IMR-90 (cell line): Measurements from ENCODE around the gene PRKAR1B. TPM values are rescaled to one million over a fixed set of nuclear protein-coding genes. Genes with fewer than 3 reads are reported as not detected.

Source experiments
- ATAC-seq: fragments of 200-7000 bp; cut with Tn5 transposase; 2 replicates; pipeline ENCODE4 v1.9.1; 2020; ENCODE audit warnings: low read depth, mild to moderate bottlenecking, moderate library complexity
- BruUV-seq: library from RNA; stranded (reverse); fragments of 400-500 nt; replicated peaks from 2 replicates; lab custom pipeline; 2021; lab: Mats Ljungman, UMichigan
- CTCF ChIA-PET: fragments of 300-600 bp; formaldehyde crosslinking; extraction: SDS; loops from one replicate; lab custom pipeline; 2021; ENCODE audit warnings: antibody characterized with exemption; lab: Yijun Ruan, JAX
- POLR2A ChIA-PET: fragments of 300-600 bp; sonication (Branson Sonifier 250); formaldehyde crosslinking; loops from one replicate; lab custom pipeline; 2022; ENCODE audit warnings: antibody characterized with exemption; ENCODE audit not compliant: unreplicated experiment; lab: Charles Lee
- DNase-seq: peaks from one replicate; pipeline ENCODE4 v3.0.0; 2013
- H2AFZ ChIP-seq: replicated peaks from 2 replicates; pipeline ENCODE3; 2013; ENCODE audit warnings: low read length, mild to moderate bottlenecking; ENCODE audit not compliant: poor library complexity
- H2AK5ac ChIP-seq: 2 replicates; pipeline ENCODE4 v1.6.1; 2013; ENCODE audit warnings: low read depth, low read length, inconsistent platforms
- H2AK9ac ChIP-seq: replicated peaks from 2 replicates; pipeline ENCODE3; 2013; ENCODE audit warnings: mild to moderate bottlenecking, low read depth, low read length, moderate library complexity; ENCODE audit not compliant: poor library complexity
- H2BK120ac ChIP-seq: 2 replicates; pipeline ENCODE4 v1.6.1; 2013; ENCODE audit warnings: low read depth, low read length, inconsistent platforms
- H2BK15ac ChIP-seq: 3 replicates; pipeline ENCODE4 v1.6.1; 2013; ENCODE audit warnings: low read depth, low read length, inconsistent platforms
- H2BK20ac ChIP-seq: 2 replicates; pipeline ENCODE4 v1.6.1; 2013; ENCODE audit warnings: low read depth, mild to moderate bottlenecking, inconsistent platforms, low read length, moderate library complexity
- H2BK5ac ChIP-seq: 2 replicates; pipeline ENCODE4 v1.6.1; 2013; ENCODE audit warnings: mild to moderate bottlenecking, low read depth, low read length, inconsistent platforms; ENCODE audit not compliant: poor library complexity, severe bottlenecking
- H3K14ac ChIP-seq: replicated peaks from 2 replicates; pipeline ENCODE4 v1.6.1; 2013; ENCODE audit warnings: low read depth, low read length, inconsistent platforms
- H3K18ac ChIP-seq: 2 replicates; pipeline ENCODE4 v1.6.1; 2013; ENCODE audit warnings: low read depth, low read length, control low read depth
- H3K23ac ChIP-seq: 2 replicates; pipeline ENCODE4 v1.6.1; 2013; ENCODE audit warnings: low read depth, low read length, inconsistent platforms
- H3K27ac ChIP-seq: 2 replicates; pipeline ENCODE4 v1.5.1; 2013; ENCODE audit warnings: mild to moderate bottlenecking, control low read depth, low read length; ENCODE audit not compliant: insufficient read depth
- H3K27me3 ChIP-seq: 2 replicates; pipeline ENCODE4 v1.6.1; 2013; ENCODE audit warnings: low read length; ENCODE audit not compliant: control insufficient read depth, insufficient read depth
- H3K36me3 ChIP-seq: 2 replicates; pipeline ENCODE4 v1.6.1; 2013; ENCODE audit warnings: low read length, mixed read lengths; ENCODE audit not compliant: control insufficient read depth, insufficient read depth
- H3K4ac ChIP-seq: 2 replicates; pipeline ENCODE4 v1.6.1; 2013; ENCODE audit warnings: low read depth, low read length, inconsistent platforms
- H3K4me1 ChIP-seq: 2 replicates; pipeline ENCODE4 v1.6.1; 2013; ENCODE audit warnings: low read length, mixed read lengths; ENCODE audit not compliant: control insufficient read depth, insufficient read depth
- H3K4me2 ChIP-seq: 2 replicates; pipeline ENCODE4 v1.6.1; 2013; ENCODE audit warnings: low read depth, mild to moderate bottlenecking, control low read depth, low read length, moderate library complexity
- H3K4me3 ChIP-seq: 2 replicates; pipeline ENCODE4 v1.5.1; 2013; ENCODE audit warnings: low read depth, mild to moderate bottlenecking, control low read depth, low read length, moderate library complexity; ENCODE audit not compliant: insufficient read depth
- H3K56ac ChIP-seq: 2 replicates; pipeline ENCODE4 v1.6.1; 2013; ENCODE audit warnings: low read length, inconsistent platforms; ENCODE audit not compliant: insufficient read depth; ENCODE audit errors: extremely low read depth
- H3K79me1 ChIP-seq, 2 experiments: 2 replicates each; pipeline ENCODE4 v1.6.1; 2013; ENCODE audit warnings: low read length in 2 of 2, inconsistent platforms in 1 of 2, low read depth in 1 of 2
- H3K9ac ChIP-seq: 2 replicates; pipeline ENCODE4 v1.6.1; 2013; ENCODE audit warnings: low read depth, low read length, control low read depth
- H3K9me1 ChIP-seq: 2 replicates; pipeline ENCODE4 v1.6.1; 2013; ENCODE audit warnings: low read length, inconsistent platforms; ENCODE audit not compliant: insufficient read depth
- H3K9me3 ChIP-seq: 2 replicates; pipeline ENCODE4 v1.6.1; 2013; ENCODE audit warnings: low read length; ENCODE audit not compliant: control insufficient read depth, insufficient read depth
- H4K20me1 ChIP-seq: 2 replicates; pipeline ENCODE4 v1.6.1; 2013; ENCODE audit warnings: low read length, inconsistent platforms; ENCODE audit not compliant: insufficient read depth
- H4K5ac ChIP-seq: 2 replicates; pipeline ENCODE4 v1.6.1; 2013; ENCODE audit warnings: mild to moderate bottlenecking, low read depth, low read length, control low read depth
- H4K8ac ChIP-seq, 2 experiments: 2 replicates each; pipeline ENCODE4 v1.6.1; 2013; ENCODE audit warnings: low read depth in 2 of 2, low read length in 2 of 2, control low read depth in 1 of 2, inconsistent platforms in 1 of 2
- H4K91ac ChIP-seq: 2 replicates; pipeline ENCODE4 v1.6.1; 2013; ENCODE audit warnings: low read depth, low read length, inconsistent platforms; ENCODE audit not compliant: insufficient read depth
- BHLHE40 ChIP-seq: fragments of 150-350 bp; IDR thresholded peaks from 2 replicates; pipeline ENCODE4 v1.6.1; 2016; ENCODE audit warnings: mild to moderate bottlenecking, low read depth, low read length
- CEBPB ChIP-seq: IDR thresholded peaks from 2 replicates; pipeline ENCODE4 v1.6.1; 2012; ENCODE audit warnings: low read depth, low read length, improper control_type of control experiment
- MXI1 ChIP-seq: IDR thresholded peaks from 2 replicates; pipeline ENCODE4 v1.6.1; 2012; ENCODE audit warnings: low read depth, mild to moderate bottlenecking, low read length, moderate library complexity, borderline replicate concordance
- POLR2A ChIP-seq: IDR thresholded peaks from 2 replicates; pipeline ENCODE4 v1.6.1; 2012; ENCODE audit warnings: mild to moderate bottlenecking, low read depth, low read length
- RAD21 ChIP-seq: IDR thresholded peaks from 2 replicates; pipeline ENCODE4 v1.6.1; 2012; ENCODE audit warnings: low read length, improper control_type of control experiment
- RFX5 ChIP-seq: IDR thresholded peaks from 2 replicates; pipeline ENCODE4 v1.8.0; 2012; ENCODE audit warnings: low read depth, mild to moderate bottlenecking, low read length, moderate library complexity
- WGBS, 2 experiments: methylation state at CpG; one replicate each; pipeline versions ENCODE4 v1.1.5 to v1.1.7; 2013; ENCODE audit warnings: missing lambda C conversion rate in 2 of 2; ENCODE audit not compliant: insufficient read length in 1 of 2; ENCODE audit errors: extremely low coverage in 2 of 2; 5-methylcytosine and 5-hydroxymethylcytosine counted together
- dilution Hi-C: fragments of 300-500 bp; cut with HindIII; formaldehyde crosslinking; loops from one replicate; pipeline ENCODE4 v1.14.3; 2018; ENCODE audit warnings: low sequenced_read_pairs; ENCODE audit not compliant: unreplicated experiment
- in situ Hi-C: fragments of 300-500 bp; cut with MboI; formaldehyde crosslinking; loops from 3 replicates; pipeline ENCODE4 v1.14.3; 2019; ENCODE audit warnings: low sequenced_read_pairs, inconsistent platforms, mixed read lengths
- intact Hi-C: fragments of 100-400 bp; cut with micrococcal nuclease; formaldehyde crosslinking; loops from 2 replicates; pipeline ENCODE4 v1.10.0; 2022
- polyA plus RNA-seq, 3 experiments: library from polyadenylated mRNA; depleted of rRNA; stranded (reverse); fragments of >200 nt; gene quantifications; 2 replicates each; pipeline ENCODE4 v1.2.3, GENCODE V29; 2012; ENCODE audit warnings: low replicate concordance in 1 of 3
- total RNA-seq: library from RNA; depleted of rRNA; stranded (reverse); fragments of >200 nt; gene quantifications from 2 replicates; pipeline ENCODE4 v1.2.3, GENCODE V29; 2012
- TF ChIP-seq, protein P1 (sequence below): fragments of 150-350 bp; IDR thresholded peaks from 2 replicates; pipeline ENCODE4 v1.6.1; 2016; ENCODE audit warnings: low read depth, mild to moderate bottlenecking, low read length, moderate library complexity, borderline replicate concordance
- TF ChIP-seq, protein P2 (sequence below): conservative IDR thresholded peaks from 2 replicates; pipeline ENCODE4 v1.5.1; 2012; ENCODE audit warnings: mild to moderate bottlenecking, low read depth, low read length, improper control_type of control experiment
- TF ChIP-seq, protein P3 (sequence below): fragments of 150-350 bp; IDR thresholded peaks from 2 replicates; pipeline ENCODE4 v1.6.1; 2017; ENCODE audit warnings: mild to moderate bottlenecking, antibody characterized with exemption, low read length, low read depth

Gene PRKAR1B
- total and polyA plus RNA-seq, 2 of the 4 experiments (the other 2 are of a cell fraction): 15.2 to 20.2 TPM

DNA sequence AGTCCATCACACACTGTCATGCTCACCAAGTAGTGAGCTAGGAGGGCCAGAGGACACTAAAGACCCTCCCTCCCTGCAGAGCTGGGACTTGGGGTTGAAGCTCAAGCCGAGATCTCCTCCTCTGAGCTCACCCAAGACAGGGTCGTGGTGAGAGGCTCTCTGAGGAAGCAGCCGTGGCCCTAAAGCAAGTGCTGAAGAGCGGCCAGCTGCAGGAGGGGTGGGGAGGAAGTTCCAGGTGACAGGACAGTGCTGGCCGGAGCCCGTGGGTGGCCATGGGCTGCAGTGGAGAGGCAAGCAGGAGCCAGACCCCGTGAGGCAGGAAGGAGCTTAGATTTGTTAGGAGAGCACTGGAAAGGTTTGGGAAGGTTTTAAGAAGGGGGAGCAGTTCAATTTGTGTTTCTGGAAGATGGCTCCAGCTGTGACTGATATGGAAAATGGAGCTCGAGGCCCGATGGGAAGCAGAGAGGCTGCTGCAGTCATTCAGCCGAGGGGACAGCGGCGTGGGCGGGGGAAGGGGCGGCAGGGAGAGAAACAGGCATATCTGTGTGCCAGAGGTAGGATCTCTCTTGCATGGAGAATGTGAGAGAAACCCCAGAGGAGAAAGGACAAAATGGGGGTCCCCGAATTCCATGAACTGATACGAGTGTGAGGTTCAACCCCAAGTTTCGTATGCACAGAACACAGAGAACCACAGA is 27.5 kb downstream of the PRKAR1B start:
- no peak overlapping the region for H4K8ac ChIP-seq
- H4K91ac ChIP-seq: no peak overlapping the region
- 0 out of 2 replicates have a peak, but pooled peaks cover 3% of the 10 kb centered on the region for H3K9me3 ChIP-seq
- ChIA-PET CTCF (no interaction called here), POLR2A (no interaction called here)
- WGBS, 2 experiments: 77% methylated on average over 13 of the region's 17 CpGs; no CpG with 5 or more reads in 1 of the 2 experiments
- no peak overlapping the region for H3K4me3 ChIP-seq
- no peak for DNase-seq
- H2AFZ ChIP-seq: peak overlapping the region; percentile 32
- H3K79me1 ChIP-seq: no peaks in the 10 kb centered on the region
- no peak overlapping the region for H3K23ac ChIP-seq
- H3K27me3 ChIP-seq: no peaks in the 10 kb centered on the region
- no peaks in the 10 kb centered on the region for H4K20me1 ChIP-seq
- intact Hi-C loops: no loop called here
- H3K14ac ChIP-seq: no peak overlapping the region; the same call in 1 of the 2 replicates
- no peak overlapping the region for H3K4me2 ChIP-seq
- H3K18ac ChIP-seq: no peak overlapping the region
- no peak overlapping the region for H3K56ac ChIP-seq
- ATAC-seq: no peak
- dilution Hi-C loops: no loop called here
- in situ Hi-C loops: no loop called here
- H2BK20ac ChIP-seq: no peak overlapping the region
- no peak overlapping the region for H2BK5ac ChIP-seq
- H3K4ac ChIP-seq: no peak overlapping the region
- H2BK120ac ChIP-seq: no peak overlapping the region
- peaks cover 3% of the 10 kb centered on the region; the same call in 1 of the 2 replicates for H3K4me1 ChIP-seq
- no peak overlapping the region for H3K27ac ChIP-seq
- H2BK15ac ChIP-seq: no peak overlapping the region
- H3K36me3 ChIP-seq: no peaks in the 10 kb centered on the region; the same call in 1 of the 2 replicates
- H2AK9ac ChIP-seq: no peak overlapping the region
- no peak overlapping the region for H4K5ac ChIP-seq
- TF ChIP-seq MXI1 (no peak), POLR2A (no peak), CEBPB (no peak), RAD21 (no peak), RFX5 (no peak), BHLHE40 (no peak)
- TF ChIP-seq, protein P1, sequence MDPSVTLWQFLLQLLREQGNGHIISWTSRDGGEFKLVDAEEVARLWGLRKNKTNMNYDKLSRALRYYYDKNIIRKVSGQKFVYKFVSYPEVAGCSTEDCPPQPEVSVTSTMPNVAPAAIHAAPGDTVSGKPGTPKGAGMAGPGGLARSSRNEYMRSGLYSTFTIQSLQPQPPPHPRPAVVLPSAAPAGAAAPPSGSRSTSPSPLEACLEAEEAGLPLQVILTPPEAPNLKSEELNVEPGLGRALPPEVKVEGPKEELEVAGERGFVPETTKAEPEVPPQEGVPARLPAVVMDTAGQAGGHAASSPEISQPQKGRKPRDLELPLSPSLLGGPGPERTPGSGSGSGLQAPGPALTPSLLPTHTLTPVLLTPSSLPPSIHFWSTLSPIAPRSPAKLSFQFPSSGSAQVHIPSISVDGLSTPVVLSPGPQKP: no peak
- TF ChIP-seq, protein P2, sequence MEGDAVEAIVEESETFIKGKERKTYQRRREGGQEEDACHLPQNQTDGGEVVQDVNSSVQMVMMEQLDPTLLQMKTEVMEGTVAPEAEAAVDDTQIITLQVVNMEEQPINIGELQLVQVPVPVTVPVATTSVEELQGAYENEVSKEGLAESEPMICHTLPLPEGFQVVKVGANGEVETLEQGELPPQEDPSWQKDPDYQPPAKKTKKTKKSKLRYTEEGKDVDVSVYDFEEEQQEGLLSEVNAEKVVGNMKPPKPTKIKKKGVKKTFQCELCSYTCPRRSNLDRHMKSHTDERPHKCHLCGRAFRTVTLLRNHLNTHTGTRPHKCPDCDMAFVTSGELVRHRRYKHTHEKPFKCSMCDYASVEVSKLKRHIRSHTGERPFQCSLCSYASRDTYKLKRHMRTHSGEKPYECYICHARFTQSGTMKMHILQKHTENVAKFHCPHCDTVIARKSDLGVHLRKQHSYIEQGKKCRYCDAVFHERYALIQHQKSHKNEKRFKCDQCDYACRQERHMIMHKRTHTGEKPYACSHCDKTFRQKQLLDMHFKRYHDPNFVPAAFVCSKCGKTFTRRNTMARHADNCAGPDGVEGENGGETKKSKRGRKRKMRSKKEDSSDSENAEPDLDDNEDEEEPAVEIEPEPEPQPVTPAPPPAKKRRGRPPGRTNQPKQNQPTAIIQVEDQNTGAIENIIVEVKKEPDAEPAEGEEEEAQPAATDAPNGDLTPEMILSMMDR: no peak
- TF ChIP-seq, protein P3, sequence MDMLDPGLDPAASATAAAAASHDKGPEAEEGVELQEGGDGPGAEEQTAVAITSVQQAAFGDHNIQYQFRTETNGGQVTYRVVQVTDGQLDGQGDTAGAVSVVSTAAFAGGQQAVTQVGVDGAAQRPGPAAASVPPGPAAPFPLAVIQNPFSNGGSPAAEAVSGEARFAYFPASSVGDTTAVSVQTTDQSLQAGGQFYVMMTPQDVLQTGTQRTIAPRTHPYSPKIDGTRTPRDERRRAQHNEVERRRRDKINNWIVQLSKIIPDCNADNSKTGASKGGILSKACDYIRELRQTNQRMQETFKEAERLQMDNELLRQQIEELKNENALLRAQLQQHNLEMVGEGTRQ: no peak
- H3K9me1 ChIP-seq: peaks cover 5% of the 10 kb centered on the region; the same call in 1 of the 2 replicates
- no peak overlapping the region for H3K9ac ChIP-seq
- no TSS peak for BruUV-seq
- no peak overlapping the region for H2AK5ac ChIP-seq
